Ishikawa (cell line): ENCODE results near the gene PARD3.

Experiments
- CEBPB ChIP-seq: IDR thresholded peaks from 2 replicates; pipeline ENCODE4 v1.6.1; 2012
- CREB1 ChIP-seq: IDR thresholded peaks from 2 replicates; pipeline ENCODE4 v1.6.1; 2012; ENCODE audit warnings: low read depth
- EGR1 ChIP-seq: IDR thresholded peaks from 2 replicates; pipeline ENCODE4 v1.6.1; 2012
- EP300 ChIP-seq: IDR thresholded peaks from 2 replicates; pipeline ENCODE4 v1.6.1; 2012; ENCODE audit warnings: borderline replicate concordance
- FOXM1 ChIP-seq: IDR thresholded peaks from 2 replicates; pipeline ENCODE4 v1.6.1; 2012; ENCODE audit warnings: low read depth, borderline replicate concordance
- MAX ChIP-seq: IDR thresholded peaks from 2 replicates; pipeline ENCODE4 v1.6.1; 2012
- NFIC ChIP-seq: IDR thresholded peaks from 2 replicates; pipeline ENCODE4 v1.6.1; 2012
- RAD21 ChIP-seq: IDR thresholded peaks from 2 replicates; pipeline ENCODE4 v1.6.1; 2012; ENCODE audit warnings: low read depth
- TAF1 ChIP-seq: IDR thresholded peaks from 2 replicates; pipeline ENCODE4 v1.6.1; 2012; ENCODE audit warnings: low read depth, mild to moderate bottlenecking
- TCF12 ChIP-seq: IDR thresholded peaks from 2 replicates; pipeline ENCODE4 v1.6.1; 2012; ENCODE audit warnings: low read depth
- TEAD4 ChIP-seq: IDR thresholded peaks from 2 replicates; pipeline ENCODE4 v1.6.1; 2012
- YY1 ChIP-seq: IDR thresholded peaks from 2 replicates; pipeline ENCODE4 v1.6.1; 2012; ENCODE audit warnings: low read depth
- ZBTB7A ChIP-seq: IDR thresholded peaks from 2 replicates; pipeline ENCODE4 v1.6.1; 2012; ENCODE audit warnings: low read depth
- TF ChIP-seq, protein P1 (sequence below): IDR thresholded peaks from 2 replicates; pipeline ENCODE4 v1.6.1; 2012
- TF ChIP-seq, protein P2 (sequence below): IDR thresholded peaks from 2 replicates; pipeline ENCODE4 v1.6.1; 2012; ENCODE audit warnings: low read depth, mild to moderate bottlenecking

PARD3 gene

DNA sequence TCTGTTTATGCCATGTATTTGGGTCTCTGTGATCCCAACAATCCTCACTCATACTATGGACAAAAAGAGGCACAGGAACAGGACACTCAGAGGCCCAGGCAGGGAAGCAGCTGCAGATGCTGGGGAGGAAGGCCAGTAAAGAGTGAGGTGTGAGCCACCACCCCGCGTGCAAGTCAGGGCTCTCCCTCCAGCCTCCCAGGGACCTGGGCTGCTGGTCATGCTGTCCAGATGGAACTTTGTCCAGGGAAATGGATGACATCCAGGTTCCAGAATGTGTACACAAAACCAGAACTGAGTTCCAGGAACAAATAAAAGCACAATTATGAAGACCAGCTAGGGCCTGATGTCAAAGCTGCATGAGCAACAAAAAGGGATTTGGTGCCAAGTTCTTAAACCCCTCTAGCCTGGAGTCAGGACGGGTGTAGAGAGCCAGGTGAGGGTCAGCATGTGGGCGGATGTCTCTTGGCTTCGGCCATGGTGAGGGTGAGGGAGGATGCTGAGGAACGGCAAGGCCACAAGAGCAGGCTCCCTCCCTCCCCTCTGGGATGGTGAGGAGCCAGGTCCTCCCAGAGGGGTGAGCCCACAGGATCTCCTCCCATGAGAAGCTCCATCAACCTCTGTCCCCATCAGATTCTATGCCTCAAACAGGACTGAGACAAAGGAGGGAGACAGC lies 739.7 kb downstream of the PARD3 start:
- TF ChIP-seq EP300 = no peak
- no peak for TF ChIP-seq YY1
- no peak for TF ChIP-seq MAX
- TF ChIP-seq CEBPB = no peak
- no peak for TF ChIP-seq ZBTB7A
- no peak for TF ChIP-seq RAD21
- TF ChIP-seq, protein P1, sequence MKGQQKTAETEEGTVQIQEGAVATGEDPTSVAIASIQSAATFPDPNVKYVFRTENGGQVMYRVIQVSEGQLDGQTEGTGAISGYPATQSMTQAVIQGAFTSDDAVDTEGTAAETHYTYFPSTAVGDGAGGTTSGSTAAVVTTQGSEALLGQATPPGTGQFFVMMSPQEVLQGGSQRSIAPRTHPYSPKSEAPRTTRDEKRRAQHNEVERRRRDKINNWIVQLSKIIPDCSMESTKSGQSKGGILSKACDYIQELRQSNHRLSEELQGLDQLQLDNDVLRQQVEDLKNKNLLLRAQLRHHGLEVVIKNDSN = no peak
- TF ChIP-seq CREB1 = no peak

DNA sequence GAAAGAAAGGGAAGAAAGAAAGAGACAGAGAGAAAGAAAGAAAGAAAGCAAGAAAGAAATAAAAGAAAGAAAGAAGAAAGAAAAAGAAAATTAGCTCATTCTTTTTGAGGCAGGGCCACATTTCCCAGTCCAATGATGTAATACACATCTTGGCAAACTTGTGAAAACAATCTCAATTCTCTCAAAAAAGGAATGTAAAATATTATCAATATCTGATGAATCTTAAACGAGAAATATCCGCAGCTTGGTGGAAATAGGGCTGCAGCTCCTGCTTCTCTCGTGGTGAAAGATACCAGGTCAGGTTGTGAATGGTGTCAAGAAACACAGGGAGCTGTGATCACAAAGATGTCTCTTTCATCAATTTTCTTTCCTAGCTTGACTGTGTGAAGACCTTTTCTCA lies 741.0 kb downstream of the PARD3 start:
- TF ChIP-seq ZBTB7A (no peak), MAX (no peak), CEBPB (no peak), NFIC (no peak), RAD21 (no peak), YY1 (no peak), CREB1 (no peak), FOXM1 (no peak), TAF1 (no peak)

GRCh38 chr10:34063592-34063991 lies 751.5 kb downstream of the PARD3 start:
- TF ChIP-seq FOXM1 (no peak), TEAD4 (no peak), NFIC (no peak), EGR1 (no peak), YY1 (no peak)
- TF ChIP-seq, protein P2, sequence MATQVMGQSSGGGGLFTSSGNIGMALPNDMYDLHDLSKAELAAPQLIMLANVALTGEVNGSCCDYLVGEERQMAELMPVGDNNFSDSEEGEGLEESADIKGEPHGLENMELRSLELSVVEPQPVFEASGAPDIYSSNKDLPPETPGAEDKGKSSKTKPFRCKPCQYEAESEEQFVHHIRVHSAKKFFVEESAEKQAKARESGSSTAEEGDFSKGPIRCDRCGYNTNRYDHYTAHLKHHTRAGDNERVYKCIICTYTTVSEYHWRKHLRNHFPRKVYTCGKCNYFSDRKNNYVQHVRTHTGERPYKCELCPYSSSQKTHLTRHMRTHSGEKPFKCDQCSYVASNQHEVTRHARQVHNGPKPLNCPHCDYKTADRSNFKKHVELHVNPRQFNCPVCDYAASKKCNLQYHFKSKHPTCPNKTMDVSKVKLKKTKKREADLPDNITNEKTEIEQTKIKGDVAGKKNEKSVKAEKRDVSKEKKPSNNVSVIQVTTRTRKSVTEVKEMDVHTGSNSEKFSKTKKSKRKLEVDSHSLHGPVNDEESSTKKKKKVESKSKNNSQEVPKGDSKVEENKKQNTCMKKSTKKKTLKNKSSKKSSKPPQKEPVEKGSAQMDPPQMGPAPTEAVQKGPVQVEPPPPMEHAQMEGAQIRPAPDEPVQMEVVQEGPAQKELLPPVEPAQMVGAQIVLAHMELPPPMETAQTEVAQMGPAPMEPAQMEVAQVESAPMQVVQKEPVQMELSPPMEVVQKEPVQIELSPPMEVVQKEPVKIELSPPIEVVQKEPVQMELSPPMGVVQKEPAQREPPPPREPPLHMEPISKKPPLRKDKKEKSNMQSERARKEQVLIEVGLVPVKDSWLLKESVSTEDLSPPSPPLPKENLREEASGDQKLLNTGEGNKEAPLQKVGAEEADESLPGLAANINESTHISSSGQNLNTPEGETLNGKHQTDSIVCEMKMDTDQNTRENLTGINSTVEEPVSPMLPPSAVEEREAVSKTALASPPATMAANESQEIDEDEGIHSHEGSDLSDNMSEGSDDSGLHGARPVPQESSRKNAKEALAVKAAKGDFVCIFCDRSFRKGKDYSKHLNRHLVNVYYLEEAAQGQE = no peak

DNA sequence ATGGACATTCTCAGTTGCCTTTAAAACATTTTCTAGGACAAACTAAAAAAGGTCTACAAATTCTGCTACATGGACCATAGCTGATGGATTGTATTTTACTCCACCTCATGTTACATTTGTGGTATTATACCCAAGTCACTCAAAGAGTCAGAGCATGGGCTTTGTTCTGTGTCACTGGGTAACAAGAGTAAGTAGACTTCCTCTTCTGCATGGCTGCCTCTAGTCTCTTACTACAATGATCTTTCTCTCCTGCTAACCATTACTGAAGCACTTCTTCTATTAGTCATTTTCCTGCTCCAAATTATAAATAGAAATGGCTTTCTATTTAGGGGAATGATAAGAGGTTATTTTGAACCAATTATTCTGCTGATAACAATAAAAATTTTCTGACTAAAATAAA lies 753.3 kb downstream of the PARD3 start:
- TF ChIP-seq YY1 (no peak), NFIC (no peak), EP300 (no peak), RAD21 (no peak), ZBTB7A (no peak), TAF1 (no peak), CREB1 (no peak), MAX (no peak), TCF12 (no peak), TEAD4 (no peak), CEBPB (no peak), EGR1 (no peak), FOXM1 (no peak)
- TF ChIP-seq, protein P2 = no peak
- TF ChIP-seq, protein P1 = no peak
